OCI-LY7 (cell line): ENCODE data around the gene MYL5. TPM values are rescaled to one million over a fixed set of nuclear protein-coding genes. Genes with fewer than 3 reads are reported as not detected.

Source experiments
- BruUV-seq: library from RNA; stranded (reverse); fragments of 400-500 nt; replicated peaks from 2 replicates; lab custom pipeline; 2021; lab: Mats Ljungman, UMichigan
- CTCF ChIA-PET: fragments of 300-600 bp; sonication (Branson Sonifier 250); formaldehyde crosslinking; loops from one replicate; lab custom pipeline; 2022; ENCODE audit warnings: antibody characterized with exemption; ENCODE audit not compliant: unreplicated experiment; lab: Charles Lee
- POLR2A ChIA-PET: fragments of 300-600 bp; sonication (Branson Sonifier 250); formaldehyde crosslinking; loops from one replicate; lab custom pipeline; 2022; ENCODE audit warnings: antibody characterized with exemption; lab: Charles Lee
- DNase-seq: peaks from one replicate; pipeline ENCODE4 v3.0.0-alpha.2; 2015; ENCODE audit warnings: low spot score
- H2AFZ ChIP-seq: fragments of 200-600 bp; sonication (generic), shearing (Covaris generic); 2 replicates; pipeline ENCODE4 v1.6.1; 2014; ENCODE audit warnings: mild to moderate bottlenecking, antibody characterized with exemption, low read length, moderate library complexity
- H3K27ac ChIP-seq: fragments of 200-600 bp; sonication (generic); 2 replicates; pipeline ENCODE4 v1.5.1; 2014; ENCODE audit warnings: mixed run types, low read depth, mild to moderate bottlenecking, moderate library complexity, low read length, inconsistent platforms; ENCODE audit not compliant: poor library complexity, severe bottlenecking
- H3K36me3 ChIP-seq: fragments of 200-600 bp; sonication (generic); 2 replicates; pipeline ENCODE4 v1.6.1; 2014; ENCODE audit warnings: mild to moderate bottlenecking, antibody characterized with exemption, low read length, moderate library complexity, mixed read lengths; ENCODE audit not compliant: insufficient read depth
- H3K4me1 ChIP-seq: fragments of 200-600 bp; sonication (generic); 2 replicates; pipeline ENCODE4 v1.5.1; 2014; ENCODE audit warnings: mild to moderate bottlenecking, low read length; ENCODE audit not compliant: insufficient read depth, poor library complexity, severe bottlenecking
- H3K4me2 ChIP-seq: fragments of 200-600 bp; sonication (generic); 2 replicates; pipeline ENCODE4 v1.6.1; 2014; ENCODE audit warnings: mild to moderate bottlenecking, low read length
- H3K4me3 ChIP-seq: fragments of 200-600 bp; sonication (generic); 2 replicates; pipeline ENCODE4 v1.5.1; 2014; ENCODE audit warnings: mild to moderate bottlenecking, low read depth, low read length; ENCODE audit not compliant: poor library complexity, severe bottlenecking
- H3K79me2 ChIP-seq: fragments of 200-600 bp; sonication (generic); 2 replicates; pipeline ENCODE4 v1.6.1; 2016; ENCODE audit warnings: low read depth, mild to moderate bottlenecking, low read length, moderate library complexity, mixed read lengths; ENCODE audit not compliant: insufficient read depth
- H3K9me2 ChIP-seq: fragments of 200-600 bp; sonication (generic); 2 replicates; pipeline ENCODE4 v1.6.1; 2016; ENCODE audit warnings: mild to moderate bottlenecking, low read length, mixed read lengths; ENCODE audit not compliant: insufficient read depth
- H3K9me3 ChIP-seq: fragments of 200-600 bp; sonication (generic); 2 replicates; pipeline ENCODE4 v1.6.1; 2014; ENCODE audit warnings: mild to moderate bottlenecking, mixed run types, low read length, mixed read lengths
- H4K20me1 ChIP-seq: fragments of 200-600 bp; sonication (generic); 2 replicates; pipeline ENCODE4 v1.6.1; 2014; ENCODE audit warnings: mild to moderate bottlenecking, antibody characterized with exemption, low read length, moderate library complexity, mixed read lengths; ENCODE audit not compliant: insufficient read depth
- CTCF ChIP-seq: fragments of 200-600 bp; sonication (generic); conservative IDR thresholded peaks from 2 replicates; pipeline ENCODE4 v1.5.1; 2014; ENCODE audit warnings: mild to moderate bottlenecking, antibody characterized with exemption, low read length, moderate library complexity, mixed read lengths
- EZH2phosphoT487 ChIP-seq: fragments of 200-600 bp; sonication (generic); IDR thresholded peaks from 2 replicates; pipeline ENCODE4 v1.6.1; 2018; ENCODE audit warnings: low read depth, borderline replicate concordance, mild to moderate bottlenecking, mixed run types, antibody characterized with exemption, low read length, moderate library complexity, mixed read lengths
- intact Hi-C: fragments of 100-400 bp; cut with micrococcal nuclease; formaldehyde crosslinking; loops from one replicate; pipeline ENCODE4 v1.10.0; 2022; ENCODE audit not compliant: unreplicated experiment
- total RNA-seq, 2 experiments: library from RNA; depleted of rRNA in 1 of 2; stranded (reverse); fragments of >200 nt in 1 of 2; shearing (Covaris generic) in 1 of 2; gene quantifications; 2 replicates each; pipeline ENCODE4 v1.2.3, GENCODE V29; 2014 to 2022

MYL5 gene
- total RNA-seq, 2 experiments from 2014 or later = 24.4 to 62.2 TPM

- CTCF ChIA-PET = no interaction called here
- H2AFZ ChIP-seq = no peak overlapping the region
- H3K27ac ChIP-seq = no peak overlapping the region
- no peak overlapping the region for H3K4me2 ChIP-seq
- no peaks in the 10 kb centered on the region for H3K36me3 ChIP-seq
- no peak for DNase-seq
- no peaks in the 10 kb centered on the region for H3K9me3 ChIP-seq
- intact Hi-C loops = no loop called here
- no peak overlapping the region for H3K4me3 ChIP-seq
- no peaks in the 10 kb centered on the region for H3K79me2 ChIP-seq
- POLR2A ChIA-PET = no interaction called here
- BruUV-seq = no TSS peak
- no peaks in the 10 kb centered on the region for H3K4me1 ChIP-seq
- H3K9me2 ChIP-seq = no peaks in the 10 kb centered on the region
- no peaks in the 10 kb centered on the region for H4K20me1 ChIP-seq
- TF ChIP-seq CTCF (no peak), EZH2phosphoT487 (no peak)
Measured at GRCh38 chr4:625631-626161, 48.6 kb upstream of the MYL5 start.

- Histone ChIP-seq H2AFZ (no peak overlapping the region), H3K79me2 (no peaks in the 10 kb centered on the region), H3K9me3 (no peaks in the 10 kb centered on the region), H3K4me2 (no peak overlapping the region), H3K9me2 (no peaks in the 10 kb centered on the region), H3K4me3 (no peak overlapping the region), H4K20me1 (no peaks in the 10 kb centered on the region), H3K27ac (no peak overlapping the region), H3K36me3 (no peaks in the 10 kb centered on the region), H3K4me1 (no peaks in the 10 kb centered on the region)
- DNase-seq = no peak
- no TSS peak for BruUV-seq
- intact Hi-C loops = no loop called here
- CTCF ChIA-PET = no interaction called here
- no peak for TF ChIP-seq CTCF
- TF ChIP-seq EZH2phosphoT487 = no peak
- POLR2A ChIA-PET = no interaction called here
Measured at GRCh38 chr4:626201-627091, 47.9 kb upstream of the MYL5 start.
